NCI-H1694 (cell line): ENCODE measurements around the gene GRAMD4.

ENCODE experiments used
- DNase-seq: peaks from one replicate; lab custom pipeline; 2025; lab: John Stamatoyannopoulos, UW

GRAMD4 gene

DNA sequence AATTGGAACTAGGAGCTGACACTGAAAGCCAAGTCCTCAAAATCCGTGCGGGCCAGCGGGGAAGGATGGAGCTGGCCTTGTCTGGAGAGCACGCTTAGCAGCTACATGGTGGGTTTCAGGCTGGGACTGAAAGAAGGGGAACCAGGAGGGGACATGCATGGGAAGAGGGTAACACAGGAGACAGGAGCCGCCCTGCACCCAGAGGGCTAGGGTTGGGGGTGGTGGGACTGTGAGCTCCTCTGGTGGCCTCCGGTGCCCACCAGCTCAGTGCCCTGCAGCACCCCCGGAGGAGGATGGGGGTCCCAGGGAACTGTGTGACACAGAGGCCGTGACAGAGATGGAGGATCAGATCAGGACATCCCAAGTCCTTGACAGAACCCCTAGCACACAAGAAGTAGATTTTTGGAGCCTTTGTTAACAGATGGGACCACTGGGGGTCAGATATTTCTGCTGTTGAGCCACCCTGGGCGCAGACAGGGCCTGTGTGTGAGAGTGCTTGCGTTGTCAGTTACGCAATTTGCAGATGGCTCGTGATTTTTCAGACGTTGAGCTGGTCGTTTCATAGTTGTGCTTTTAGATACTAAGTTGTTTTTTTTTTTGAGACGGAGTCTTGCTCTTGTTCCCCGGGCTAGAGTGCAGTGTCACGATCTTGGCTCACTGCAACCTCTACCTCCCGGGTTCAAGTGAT, 21.3 kb upstream of the GRAMD4 start:
- no peak for DNase-seq

DNA sequence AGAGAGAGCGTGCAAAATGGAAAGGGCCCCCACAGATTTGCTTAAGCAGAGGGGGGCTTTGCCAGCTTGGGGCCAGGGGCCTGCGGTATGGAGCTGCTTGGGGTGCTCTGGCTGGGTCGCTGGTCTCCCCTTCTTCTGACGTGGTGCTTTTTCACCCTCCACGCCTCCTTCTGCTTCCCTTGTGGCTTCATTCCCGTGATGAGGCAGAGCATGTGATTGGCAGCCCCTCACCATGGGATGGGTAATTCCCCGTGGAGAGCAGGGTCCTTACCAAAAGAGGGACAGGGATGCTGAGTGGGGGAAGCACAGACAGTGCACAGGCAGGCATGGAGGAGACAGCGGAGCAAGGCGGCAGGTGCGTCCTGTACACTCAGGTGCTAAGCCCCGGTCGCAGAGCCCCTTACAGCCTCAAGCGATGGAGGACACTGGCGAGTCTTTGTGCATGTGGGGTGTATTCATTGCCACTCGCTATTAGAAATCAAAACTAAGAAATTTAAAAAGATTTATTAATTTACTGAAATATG, 19.9 kb upstream of the GRAMD4 start:
- DNase-seq, result no peak

DNA sequence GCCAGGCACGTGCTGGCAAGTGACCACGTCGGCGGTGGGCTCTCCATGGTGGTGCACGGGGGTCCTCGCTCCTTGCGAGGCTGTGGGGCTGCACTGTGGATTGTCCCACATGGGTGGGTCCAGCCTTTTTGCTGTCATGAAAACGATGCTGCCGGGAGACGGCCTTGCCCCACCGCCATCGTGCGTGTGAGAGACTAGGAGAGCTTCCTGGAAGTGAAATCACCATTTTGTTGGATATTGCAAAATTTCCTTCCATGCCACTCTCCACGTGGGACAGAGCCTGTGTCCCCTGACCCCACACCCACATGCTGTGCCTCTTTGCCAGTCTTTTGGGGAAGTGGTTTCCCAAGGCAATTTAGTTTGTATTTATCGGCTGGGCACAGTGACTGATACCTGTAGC, 18.2 kb upstream of the GRAMD4 start:
- DNase-seq, result no peak

DNA sequence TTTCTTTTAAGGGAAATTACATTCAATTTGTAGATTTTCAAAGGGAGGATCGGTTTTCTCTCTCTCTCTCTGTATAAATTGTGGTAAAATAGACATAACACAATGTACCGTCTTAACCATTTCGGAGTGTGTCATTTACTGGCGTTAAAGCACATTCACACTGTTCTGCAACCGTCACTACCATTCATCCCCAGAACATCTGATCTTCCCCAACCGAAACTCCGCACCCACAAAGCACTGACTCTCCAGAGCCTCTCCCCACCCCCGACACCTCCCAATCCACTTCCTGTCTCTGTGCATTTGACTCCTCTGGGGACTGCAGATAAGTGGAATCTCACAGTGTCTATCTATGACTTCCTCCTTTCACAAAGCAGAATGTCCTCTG, 15.9 kb upstream of the GRAMD4 start:
- no peak for DNase-seq

DNA sequence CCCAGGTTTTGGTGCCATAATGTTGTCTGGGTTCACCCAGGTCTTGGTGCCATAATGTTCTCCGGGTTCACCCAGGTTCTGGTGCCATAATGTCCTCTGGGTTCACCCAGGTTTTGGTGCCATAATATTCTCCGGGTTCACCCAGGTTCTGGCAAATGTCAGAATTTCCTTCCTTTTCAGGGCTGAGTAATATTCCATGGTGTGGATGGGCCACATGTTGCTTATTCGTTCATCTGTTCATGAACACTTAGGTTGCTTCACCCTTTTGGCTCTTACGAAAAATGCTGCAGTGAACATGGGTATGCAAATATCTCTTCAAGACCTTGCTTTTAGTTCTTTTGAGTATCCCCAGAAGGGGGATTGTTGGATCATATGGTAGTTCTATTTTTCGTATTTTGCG, 15.1 kb upstream of the GRAMD4 start:
- DNase-seq, result no peak

DNA sequence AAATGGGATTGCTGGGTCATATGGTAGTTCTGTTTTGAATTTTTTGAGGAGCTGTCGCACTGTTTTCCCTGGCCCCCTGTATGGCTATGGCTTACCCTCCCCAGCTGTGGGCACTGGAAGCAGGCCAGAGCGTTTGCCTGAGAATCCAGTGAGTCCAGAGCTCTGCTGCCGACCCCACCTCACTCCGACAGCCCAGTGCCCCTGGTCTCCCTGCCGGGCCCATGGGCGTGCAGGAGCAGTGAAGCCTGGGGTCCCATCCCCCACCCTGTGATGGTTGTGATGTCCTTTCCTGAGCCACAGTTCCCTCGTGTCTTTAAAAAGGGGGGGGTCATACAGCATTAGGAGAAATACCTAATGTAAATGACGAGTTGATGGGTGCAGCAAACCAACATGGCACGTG, 13.3 kb upstream of the GRAMD4 start:
- no peak for DNase-seq

DNA sequence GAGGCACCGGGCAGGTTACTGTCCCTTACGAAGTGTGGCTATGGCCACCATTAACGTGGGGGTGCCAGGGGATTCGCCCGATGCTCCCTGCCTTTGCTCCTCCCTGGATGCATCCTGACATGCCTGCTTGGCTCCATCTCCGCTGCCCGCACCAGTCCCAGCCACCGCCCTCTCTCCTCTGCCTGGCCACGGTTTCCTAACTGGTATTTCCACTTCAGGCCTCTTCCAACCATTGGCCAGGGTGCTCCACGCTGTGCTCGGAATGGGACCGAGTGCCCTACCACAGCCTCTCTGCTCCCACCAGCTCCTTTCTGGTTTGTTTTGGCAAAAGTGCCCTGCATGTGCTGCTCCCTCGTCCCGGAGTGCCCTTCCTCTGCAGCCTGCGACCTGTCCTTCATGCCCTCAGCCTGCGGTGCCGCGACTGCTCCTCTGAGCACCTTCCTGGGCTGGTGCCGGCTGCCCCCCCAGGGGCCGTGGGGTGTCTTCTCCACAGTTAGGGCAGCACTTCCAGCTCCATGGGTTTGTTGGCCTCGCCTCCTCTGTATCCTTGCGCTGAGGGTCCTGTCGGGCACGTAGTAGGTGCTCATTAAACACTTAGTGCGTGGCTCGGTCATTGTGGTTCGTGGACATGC, 12.6 kb upstream of the GRAMD4 start:
- no peak for DNase-seq

DNA sequence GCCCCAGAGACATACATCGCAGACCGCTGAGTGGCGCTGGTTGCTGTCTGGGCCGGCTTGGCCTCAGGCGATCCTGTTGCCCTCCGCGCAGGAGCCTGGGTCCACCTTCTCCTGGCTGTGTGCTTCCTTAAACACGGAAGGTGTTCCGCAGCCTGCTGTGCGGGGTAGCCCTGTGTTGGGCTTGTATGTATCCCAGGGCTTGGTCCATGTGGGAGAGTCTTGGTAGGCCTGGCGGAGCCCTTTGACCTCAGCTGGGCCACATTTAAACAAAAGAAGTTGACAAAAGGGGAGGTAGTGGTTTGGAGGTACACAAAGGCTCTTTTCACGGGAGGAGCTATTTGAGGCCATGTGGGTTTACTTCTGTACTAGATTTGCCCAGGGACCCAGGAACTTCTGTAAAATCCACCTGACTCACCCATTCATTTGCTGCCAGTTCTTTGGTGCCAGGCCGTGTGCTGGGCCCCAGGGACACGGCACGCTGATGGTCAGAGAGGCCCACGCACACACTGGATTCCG, 11.0 kb upstream of the GRAMD4 start:
- DNase-seq, result no peak

DNA sequence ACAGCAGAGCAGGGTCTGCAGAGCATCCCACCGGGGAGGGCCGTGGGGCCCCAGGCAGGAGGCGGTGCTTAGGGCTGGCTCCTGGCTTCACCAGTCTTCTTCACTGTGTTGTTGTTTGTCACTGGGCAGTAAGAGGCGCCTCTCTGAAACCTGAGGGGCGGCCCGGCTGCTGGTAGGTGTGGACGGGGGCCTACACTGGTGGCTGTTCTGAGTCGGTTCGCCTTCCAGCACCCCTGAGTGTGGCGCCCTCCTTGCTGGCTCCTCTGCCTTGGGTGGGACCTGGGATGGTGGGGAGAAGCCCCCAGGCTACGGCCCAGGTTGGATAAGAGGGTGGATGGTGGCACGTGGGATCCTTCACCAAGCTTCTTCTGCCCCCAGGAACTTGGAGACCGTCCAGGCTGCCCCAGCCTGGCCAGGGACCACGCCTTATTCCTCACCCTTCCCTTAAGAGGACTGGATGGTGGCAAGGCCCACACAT, 10.4 kb upstream of the GRAMD4 start:
- DNase-seq, result no peak

DNA sequence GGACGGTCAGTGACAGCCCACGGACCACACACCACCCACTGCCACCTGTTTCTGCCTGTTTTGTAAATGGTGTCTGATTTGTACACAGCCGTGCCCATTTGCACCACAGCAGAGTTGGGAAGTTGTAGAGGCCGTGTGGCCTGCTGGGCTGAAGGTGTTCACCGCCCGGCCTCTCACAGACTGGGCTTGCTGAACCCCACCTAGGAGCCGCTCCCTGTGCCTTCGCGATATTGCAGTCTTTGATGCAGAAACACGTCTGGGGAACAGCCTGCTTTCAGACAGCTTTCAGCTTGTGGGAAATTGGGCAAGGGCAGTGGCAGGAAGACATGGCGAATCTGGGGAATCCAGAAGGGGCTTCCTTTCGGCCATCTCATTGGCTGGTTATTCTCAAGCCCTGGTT, 9.8 kb upstream of the GRAMD4 start:
- DNase-seq, result no peak

DNA sequence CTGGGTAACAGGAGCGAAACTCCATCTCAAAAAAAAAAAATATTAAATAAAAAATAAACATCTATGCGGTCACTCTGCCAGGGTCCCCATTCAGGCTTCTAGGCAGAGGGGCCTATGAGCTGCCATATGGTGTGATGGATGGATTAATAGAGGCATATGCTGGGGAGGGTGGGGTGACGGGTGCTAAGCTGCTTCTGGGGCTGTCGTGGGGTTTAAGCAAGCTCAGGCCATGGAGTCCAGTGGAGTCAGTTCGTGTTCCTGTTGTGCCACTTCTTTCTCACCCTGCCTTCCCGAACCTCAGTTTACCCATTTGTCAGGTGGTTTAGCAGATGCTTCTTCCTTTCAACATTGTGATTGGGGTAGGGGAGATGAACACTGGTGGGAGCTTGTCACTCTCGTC, 9.0 kb upstream of the GRAMD4 start:
- no peak for DNase-seq

DNA sequence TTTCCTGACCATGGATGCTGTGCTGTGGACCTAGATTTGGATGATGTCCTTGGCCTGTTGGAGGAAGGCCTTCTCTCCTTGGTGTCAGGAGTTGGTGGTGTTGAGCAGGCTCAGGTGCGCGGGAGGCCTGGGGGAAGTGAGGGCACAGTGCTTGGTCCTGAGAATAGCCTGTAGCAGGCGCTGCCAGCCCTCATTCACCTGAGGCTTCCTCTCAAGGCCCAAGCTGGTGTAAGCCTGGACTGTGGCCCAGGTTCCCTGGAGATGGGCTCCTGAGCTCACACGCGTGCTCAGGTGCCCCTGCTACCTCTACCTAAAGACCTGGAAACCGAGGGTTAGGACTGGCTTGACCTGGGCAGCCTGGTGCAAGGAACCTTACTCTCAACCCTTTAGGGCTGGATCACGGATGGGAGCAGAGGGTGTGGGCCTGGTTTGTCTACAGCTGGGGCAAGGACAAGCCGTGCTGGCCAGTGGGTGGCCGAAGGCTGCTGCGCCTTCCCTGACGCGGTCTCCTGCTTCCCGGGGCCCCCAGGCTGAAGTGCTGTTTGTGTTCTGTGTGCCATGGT, 7.8 kb upstream of the GRAMD4 start:
- no peak for DNase-seq

DNA sequence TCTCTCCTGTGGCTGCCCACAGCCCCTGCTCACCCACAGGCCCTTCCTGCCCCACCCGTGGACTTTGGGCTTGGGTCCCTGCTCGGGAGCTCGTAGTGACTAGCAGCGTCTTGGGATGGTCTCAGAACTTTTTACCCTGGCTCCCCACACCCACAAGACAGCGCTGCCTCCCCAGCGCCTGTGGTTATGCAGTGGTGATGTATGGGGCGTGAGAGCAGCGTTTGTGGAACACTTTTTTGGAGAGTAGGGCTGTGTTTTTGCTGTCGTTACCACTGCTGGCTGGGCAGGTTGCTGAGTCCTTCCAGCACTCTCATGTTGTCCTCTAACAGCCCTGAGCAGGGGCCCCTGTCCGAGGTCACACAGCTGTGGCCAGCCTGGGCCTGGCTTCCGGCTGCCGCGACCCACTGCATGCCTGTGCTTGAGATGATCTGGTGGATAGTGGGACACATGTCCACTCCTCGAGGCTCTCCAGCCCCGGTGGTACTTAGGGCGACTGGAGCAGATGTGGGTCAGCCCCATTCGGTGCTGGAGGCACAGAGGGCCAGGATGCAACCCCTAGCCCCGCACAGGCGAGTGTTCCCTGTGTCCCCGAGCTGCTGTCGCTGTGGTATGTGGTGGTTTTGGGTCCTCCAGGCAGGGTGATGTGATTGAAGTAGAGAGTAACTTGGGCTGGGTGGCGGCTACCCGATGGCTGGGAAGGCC, 7.1 kb upstream of the GRAMD4 start:
- DNase-seq, result no peak

DNA sequence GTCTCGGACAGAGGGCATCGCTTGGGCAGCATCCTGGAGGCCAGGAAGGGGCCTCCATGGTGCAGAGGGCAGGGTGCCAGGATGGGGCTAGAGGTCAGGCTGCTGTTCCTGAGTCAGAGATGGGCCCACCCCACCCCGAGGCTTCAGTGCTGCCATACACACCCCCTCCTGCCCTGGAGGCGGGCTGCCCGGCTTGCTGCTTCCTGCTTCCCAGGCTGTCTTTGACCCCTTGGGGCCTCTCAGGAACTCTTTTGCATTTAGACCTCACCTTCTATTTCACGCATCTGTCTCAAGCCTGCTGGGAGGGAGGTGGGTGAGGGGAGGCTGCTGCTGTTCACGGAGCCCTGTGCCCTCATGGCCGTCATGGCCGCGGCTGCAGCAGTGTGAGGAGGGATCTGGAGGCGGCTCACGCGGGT, 6.6 kb upstream of the GRAMD4 start:
- DNase-seq, result no peak

DNA sequence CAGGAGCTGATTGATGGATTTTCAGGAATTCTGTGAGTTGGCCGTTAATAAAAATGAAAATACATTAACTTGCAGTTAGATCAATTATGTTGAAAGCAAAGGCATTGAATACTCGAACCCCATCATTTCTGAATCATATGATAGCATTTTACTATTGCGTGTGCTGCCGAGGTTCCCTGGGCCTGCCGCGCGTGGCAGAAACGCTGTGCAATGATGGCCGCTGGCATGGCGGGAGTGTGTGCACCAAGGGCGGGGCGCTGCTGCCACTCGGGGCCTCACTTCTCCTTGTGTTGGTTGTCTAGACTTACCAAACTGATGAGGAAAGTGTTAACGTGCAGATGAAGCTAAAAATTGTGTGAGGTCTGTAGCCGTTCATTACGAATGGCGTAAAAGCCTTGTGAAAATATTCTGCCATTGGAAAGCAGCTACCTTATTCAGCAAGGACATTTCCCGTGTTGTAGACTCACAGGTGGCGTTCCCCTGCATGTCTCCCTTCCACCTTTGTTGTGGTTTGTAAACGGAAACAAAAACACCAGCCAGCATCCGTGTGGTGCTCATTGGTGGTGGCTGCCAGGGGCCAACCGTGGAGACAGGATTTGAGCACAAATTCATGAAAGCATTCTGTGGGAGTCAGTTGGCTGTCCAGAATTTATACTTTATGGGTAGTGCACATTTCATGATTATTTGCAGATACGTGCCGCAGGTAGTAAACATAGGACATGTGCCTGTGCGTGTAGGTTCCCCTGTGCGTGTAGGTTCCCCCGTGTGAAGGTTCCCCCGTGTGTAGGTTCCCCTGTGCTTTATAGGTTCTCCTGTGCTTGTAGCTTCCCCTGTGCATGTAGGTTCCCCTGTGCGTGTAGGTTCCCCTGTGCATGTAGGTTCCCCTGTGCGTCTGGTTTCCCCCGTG, 5.9 kb upstream of the GRAMD4 start:
- no peak for DNase-seq

DNA sequence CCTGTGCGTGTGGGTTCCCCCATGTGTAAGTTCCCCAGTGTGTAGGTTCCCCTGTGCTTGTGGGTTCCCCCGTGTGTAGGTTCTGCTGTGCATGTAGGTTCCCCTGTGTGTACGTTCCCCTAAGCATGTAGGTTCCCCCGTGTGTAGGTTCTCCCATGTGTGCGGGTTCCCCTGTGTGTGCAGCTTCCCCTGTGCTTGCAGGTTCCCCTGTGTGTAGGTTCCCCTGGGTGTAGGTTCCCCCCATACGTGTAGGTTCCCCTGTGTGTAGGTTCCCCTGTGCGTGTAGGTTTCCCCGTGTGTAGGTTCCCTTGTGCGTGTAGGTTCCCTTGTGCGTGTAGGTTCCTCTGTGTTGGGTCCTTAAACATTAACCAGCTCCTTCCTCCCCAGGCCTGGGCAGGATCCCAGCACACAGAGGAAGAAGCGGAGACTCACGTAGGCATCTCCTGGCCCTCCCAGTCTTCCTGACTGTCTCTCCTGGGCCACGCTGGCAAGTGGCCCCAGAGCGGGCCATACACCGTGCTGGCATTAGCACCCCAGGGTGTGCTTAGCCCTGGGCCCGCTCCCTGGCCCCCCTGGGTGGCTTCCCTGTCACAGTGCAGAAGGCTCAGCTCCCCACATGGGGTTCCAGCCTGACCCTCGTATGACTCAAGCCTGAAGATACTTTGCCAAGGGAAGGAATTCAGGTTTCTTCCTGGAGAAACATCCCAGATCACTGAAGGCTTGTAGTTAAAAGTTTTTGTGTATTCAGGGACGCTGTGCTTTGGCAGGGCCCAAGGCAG, 2.8 kb upstream of the GRAMD4 start:
- DNase-seq, result no peak

DNA sequence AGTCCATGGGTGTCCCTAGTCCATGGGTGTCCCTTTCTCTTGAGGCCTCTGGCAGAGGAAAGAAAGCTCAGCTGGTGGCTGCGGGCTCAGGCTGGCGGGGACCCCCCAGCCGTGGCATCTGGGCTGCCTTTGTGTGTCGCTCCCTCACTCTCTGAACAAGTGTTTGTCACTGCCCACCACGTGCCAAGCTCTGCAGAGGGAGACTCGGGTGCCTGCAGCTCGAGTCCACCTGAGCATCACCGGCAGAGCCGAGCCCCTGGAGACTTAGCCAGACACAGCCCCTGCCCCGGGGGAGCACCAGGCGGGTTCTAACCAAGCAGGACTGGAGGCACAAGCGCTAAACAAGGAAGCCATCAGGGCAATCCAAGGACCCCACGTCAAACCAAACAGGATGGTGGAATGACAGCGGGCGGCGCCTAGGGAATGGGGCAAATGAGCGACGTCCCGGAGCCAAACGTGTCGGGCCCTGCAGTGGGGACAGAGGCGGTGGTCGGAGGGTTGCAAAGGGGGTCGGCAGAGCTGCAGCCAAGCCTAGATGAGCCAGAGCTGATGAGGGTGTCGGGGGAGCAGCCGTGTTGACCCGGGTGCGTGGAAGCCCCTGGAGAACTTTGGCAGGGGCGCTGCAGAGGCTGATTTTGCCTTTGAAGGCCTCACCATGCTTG, 2.1 kb upstream of the GRAMD4 start:
- DNase-seq, result no peak

DNA sequence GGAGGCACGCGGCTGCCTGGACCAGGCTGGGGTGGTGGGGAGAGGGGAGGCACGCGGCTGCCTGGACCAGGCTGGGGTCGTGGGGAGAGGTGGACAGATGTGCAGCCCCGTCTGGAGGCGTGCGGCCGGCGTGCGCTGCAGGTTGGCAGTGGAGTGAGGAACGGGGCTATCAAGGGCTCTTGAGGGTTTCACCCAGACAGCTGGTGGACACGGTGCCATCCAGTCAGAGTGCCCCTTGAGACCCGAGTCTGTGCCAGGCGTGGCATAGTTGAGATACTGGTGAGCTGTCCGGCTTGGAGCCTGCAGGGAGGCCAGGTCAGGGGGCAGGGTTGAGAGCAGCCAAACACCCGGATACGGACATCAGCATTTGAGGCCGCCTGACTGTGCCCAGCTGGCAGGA, 1.5 kb upstream of the GRAMD4 start:
- DNase-seq, result no peak

DNA sequence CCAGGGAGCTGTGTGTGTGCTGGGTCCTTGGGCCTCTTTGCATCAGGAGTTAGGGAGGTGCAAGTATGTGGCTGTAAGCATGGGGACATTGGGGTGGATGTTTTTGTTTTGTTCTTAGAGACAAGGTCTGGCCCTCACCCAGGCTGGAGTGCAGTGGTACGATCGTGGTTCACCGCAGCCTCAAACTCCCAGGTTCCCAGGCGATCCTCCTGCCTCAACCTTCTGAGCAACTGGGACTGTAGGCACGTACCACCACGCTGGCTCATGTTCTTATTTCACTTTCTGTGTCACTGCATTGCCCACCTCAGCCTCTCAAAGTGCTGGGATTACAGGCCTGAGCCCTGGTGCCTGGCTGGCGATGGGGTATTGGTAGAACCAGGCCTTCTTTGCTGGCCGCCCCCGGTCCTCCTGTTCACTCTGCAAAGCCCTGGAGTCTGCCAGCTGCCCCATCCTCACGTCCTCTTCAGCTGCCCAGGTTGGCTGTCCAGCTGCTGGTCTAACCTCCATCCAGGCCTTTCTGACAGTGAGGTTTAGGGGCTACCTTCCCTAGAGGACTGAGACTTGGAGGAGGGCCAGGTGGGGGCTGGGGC, 851 bp upstream of the GRAMD4 start:
- no peak for DNase-seq
